ENCODE results near the gene ERICH6.
"Not testable (repeated sequence)": the region's sequence is repeated elsewhere in the genome, so short reads cannot be mapped to it uniquely, and the experiment has no call there.

The ERICH6 gene

GRCh38 chr3:150626148-150626930 is 77.4 kb downstream of the ERICH6 start:
- Histone ChIP-seq H3K9ac (ENCODE audit: low read depth, low read length) (no peak overlapping the region), H3K9me3 (ENCODE audit: insufficient read depth, low read depth, low read length) (no peaks in the 10 kb centered on the region), H3K4me3 (ENCODE audit: low read length) (no peak overlapping the region), H3K36me3 (ENCODE audit: insufficient read depth, low read depth, low read length) (peaks cover 63% of the 10 kb centered on the region), H3K4me1 (ENCODE audit: insufficient read depth, low read length) (no peaks in the 10 kb centered on the region), H3K27ac (ENCODE audit: low read length) (no peak overlapping the region), H3K27me3 (ENCODE audit: insufficient read depth, low read length) (no peaks in the 10 kb centered on the region)

- Histone ChIP-seq H3K4me3 (ENCODE audit: low read length) (no peak overlapping the region), H3K9me3 (ENCODE audit: insufficient read depth, low read depth, low read length) (no peaks in the 10 kb centered on the region), H3K27ac (ENCODE audit: low read length) (no peak overlapping the region), H3K27me3 (ENCODE audit: insufficient read depth, low read length) (no peaks in the 10 kb centered on the region), H3K9ac (ENCODE audit: low read depth, low read length) (no peak overlapping the region), H3K36me3 (ENCODE audit: insufficient read depth, low read depth, low read length) (peaks cover 48% of the 10 kb centered on the region), H3K4me1 (ENCODE audit: insufficient read depth, low read length) (no peaks in the 10 kb centered on the region)
Observed at GRCh38 chr3:150623945-150624344, 79.8 kb downstream of the ERICH6 start.

GRCh38 chr3:150622955-150623354 is 80.8 kb downstream of the ERICH6 start:
- H3K36me3 ChIP-seq (ENCODE audit: insufficient read depth, low read depth, low read length): peaks cover 44% of the 10 kb centered on the region
- H3K4me3 ChIP-seq (ENCODE audit: low read length); H3K4me1 ChIP-seq (ENCODE audit: insufficient read depth, low read length); H3K9ac ChIP-seq (ENCODE audit: low read depth, low read length); H3K9me3 ChIP-seq (ENCODE audit: insufficient read depth, low read depth, low read length); H3K27ac ChIP-seq (ENCODE audit: low read length); H3K27me3 ChIP-seq (ENCODE audit: insufficient read depth, low read length): not testable (repeated sequence)

GRCh38 chr3:150620002-150620689 is 83.6 kb downstream of the ERICH6 start:
- H3K9ac ChIP-seq (ENCODE audit: low read depth, low read length): no peak overlapping the region
- H3K4me1 ChIP-seq (ENCODE audit: insufficient read depth, low read length): no peaks in the 10 kb centered on the region
- H3K9me3 ChIP-seq (ENCODE audit: insufficient read depth, low read depth, low read length): no peaks in the 10 kb centered on the region
- H3K27me3 ChIP-seq (ENCODE audit: insufficient read depth, low read length): no peaks in the 10 kb centered on the region
- H3K36me3 ChIP-seq (ENCODE audit: insufficient read depth, low read depth, low read length): peaks cover 18% of the 10 kb centered on the region
- H3K4me3 ChIP-seq (ENCODE audit: low read length): no peak overlapping the region
- no peak overlapping the region for H3K27ac ChIP-seq (ENCODE audit: low read length)

- Histone ChIP-seq H3K36me3 (ENCODE audit: insufficient read depth, low read depth, low read length) (peaks cover 30% of the 10 kb centered on the region), H3K27me3 (ENCODE audit: insufficient read depth, low read length) (no peaks in the 10 kb centered on the region), H3K27ac (ENCODE audit: low read length) (no peak overlapping the region), H3K9me3 (ENCODE audit: insufficient read depth, low read depth, low read length) (no peaks in the 10 kb centered on the region), H3K9ac (ENCODE audit: low read depth, low read length) (no peak overlapping the region), H3K4me1 (ENCODE audit: insufficient read depth, low read length) (no peaks in the 10 kb centered on the region), H3K4me3 (ENCODE audit: low read length) (no peak overlapping the region)
Observed at GRCh38 chr3:150613709-150614480, 89.8 kb downstream of the ERICH6 start.

GRCh38 chr3:150613034-150613433 is 90.7 kb downstream of the ERICH6 start:
- Histone ChIP-seq H3K36me3 (ENCODE audit: insufficient read depth, low read depth, low read length) (peaks cover 28% of the 10 kb centered on the region), H3K9ac (ENCODE audit: low read depth, low read length) (no peak overlapping the region), H3K4me3 (ENCODE audit: low read length) (no peak overlapping the region), H3K27me3 (ENCODE audit: insufficient read depth, low read length) (no peaks in the 10 kb centered on the region), H3K4me1 (ENCODE audit: insufficient read depth, low read length) (no peaks in the 10 kb centered on the region), H3K27ac (ENCODE audit: low read length) (no peak overlapping the region), H3K9me3 (ENCODE audit: insufficient read depth, low read depth, low read length) (no peaks in the 10 kb centered on the region)

GRCh38 chr3:150612494-150612893 is 91.2 kb downstream of the ERICH6 start:
- Histone ChIP-seq H3K36me3 (ENCODE audit: insufficient read depth, low read depth, low read length) (peaks cover 28% of the 10 kb centered on the region), H3K4me3 (ENCODE audit: low read length) (no peak overlapping the region), H3K9ac (ENCODE audit: low read depth, low read length) (no peak overlapping the region), H3K27ac (ENCODE audit: low read length) (no peak overlapping the region), H3K4me1 (ENCODE audit: insufficient read depth, low read length) (peaks cover 2% of the 10 kb centered on the region), H3K9me3 (ENCODE audit: insufficient read depth, low read depth, low read length) (no peaks in the 10 kb centered on the region), H3K27me3 (ENCODE audit: insufficient read depth, low read length) (no peaks in the 10 kb centered on the region)

GRCh38 chr3:150611666-150612065 is 92.1 kb downstream of the ERICH6 start:
- Histone ChIP-seq H3K4me3 (ENCODE audit: low read length) (no peak overlapping the region), H3K27ac (ENCODE audit: low read length) (no peak overlapping the region), H3K36me3 (ENCODE audit: insufficient read depth, low read depth, low read length) (peaks cover 28% of the 10 kb centered on the region), H3K27me3 (ENCODE audit: insufficient read depth, low read length) (no peaks in the 10 kb centered on the region), H3K4me1 (ENCODE audit: insufficient read depth, low read length) (peaks cover 7% of the 10 kb centered on the region), H3K9me3 (ENCODE audit: insufficient read depth, low read depth, low read length) (no peaks in the 10 kb centered on the region), H3K9ac (ENCODE audit: low read depth, low read length) (no peak overlapping the region)

GRCh38 chr3:150610785-150611184 is 92.9 kb downstream of the ERICH6 start:
- H3K4me3 ChIP-seq (ENCODE audit: low read length): no peak overlapping the region
- H3K36me3 ChIP-seq (ENCODE audit: insufficient read depth, low read depth, low read length): peaks cover 34% of the 10 kb centered on the region
- H3K9me3 ChIP-seq (ENCODE audit: insufficient read depth, low read depth, low read length): no peaks in the 10 kb centered on the region
- H3K27ac ChIP-seq (ENCODE audit: low read length): no peak overlapping the region
- H3K9ac ChIP-seq (ENCODE audit: low read depth, low read length): no peak overlapping the region
- peaks cover 10% of the 10 kb centered on the region for H3K4me1 ChIP-seq (ENCODE audit: insufficient read depth, low read length)
- H3K27me3 ChIP-seq (ENCODE audit: insufficient read depth, low read length): no peaks in the 10 kb centered on the region

GRCh38 chr3:150609988-150610387 is 93.7 kb downstream of the ERICH6 start:
- Histone ChIP-seq H3K9me3 (ENCODE audit: insufficient read depth, low read depth, low read length) (no peaks in the 10 kb centered on the region), H3K36me3 (ENCODE audit: insufficient read depth, low read depth, low read length) (peaks cover 36% of the 10 kb centered on the region), H3K9ac (ENCODE audit: low read depth, low read length) (no peak overlapping the region), H3K27ac (ENCODE audit: low read length) (no peak overlapping the region), H3K4me3 (ENCODE audit: low read length) (no peak overlapping the region), H3K4me1 (ENCODE audit: insufficient read depth, low read length) (peaks cover 13% of the 10 kb centered on the region), H3K27me3 (ENCODE audit: insufficient read depth, low read length) (no peaks in the 10 kb centered on the region)

All from iPS-20b (cell line).